Measurements from ENCODE around the gene RPL37A. TPM values are rescaled to one million over a fixed set of nuclear protein-coding genes. Genes with fewer than 3 reads are reported as not detected.

The RPL37A gene
- total RNA-seq, 2 donors from 2014 or later, result 452 to 1,069 TPM

GRCh38 chr2:216463148-216463547 is 35.5 kb upstream of the RPL37A start:
- DNase-seq (no peak), ATAC-seq (no peak)
- Histone ChIP-seq H3K27me3 (no peaks in the 10 kb centered on the region), H3K9me3 (no peaks in the 10 kb centered on the region), H3K27ac (no peak overlapping the region), H3K36me3 (replicated peaks in 1 of 2; ENCODE audit: insufficient read depth in 1 of 2, low read depth in 2 of 2) (peaks cover 0 to 2% of the 10 kb centered on the region in 2 donors), H3K4me3 (no peak overlapping the region), H3K4me1 (no peaks in the 10 kb centered on the region)
- intact Hi-C loops (cut with DNase I), result no loop called here
- TF ChIP-seq CTCF (IDR thresholded peaks at IDR 0.05), result no peak
- TF ChIP-seq POLR2A (IDR thresholded peaks at IDR 0.05), result no peak
- WGBS, 2 donors, result 55 to 65% methylated on average over 2 of the region's 2 CpGs

GRCh38 chr2:216464104-216464720 is 34.4 kb upstream of the RPL37A start:
- no peak for TF ChIP-seq CTCF (IDR thresholded peaks at IDR 0.05)
- TF ChIP-seq POLR2A (IDR thresholded peaks at IDR 0.05), result no peak
- H3K4me1 ChIP-seq, result no peaks in the 10 kb centered on the region
- H3K27me3 ChIP-seq, result no peaks in the 10 kb centered on the region
- no peaks in the 10 kb centered on the region for H3K9me3 ChIP-seq
- ATAC-seq, result no peak
- WGBS, 2 donors, result 91% methylated on average over 6 of the region's 6 CpGs
- no peak for DNase-seq
- H3K27ac ChIP-seq, result no peak overlapping the region
- H3K4me3 ChIP-seq, result no peak overlapping the region
- intact Hi-C loops (cut with DNase I), result no loop called here
- peaks cover 0 to 2% of the 10 kb centered on the region in 2 donors for H3K36me3 ChIP-seq (replicated peaks in 1 of 2; ENCODE audit: insufficient read depth in 1 of 2, low read depth in 2 of 2)

- Histone ChIP-seq H3K4me3 (no peak overlapping the region), H3K4me1 (no peaks in the 10 kb centered on the region), H3K9me3 (no peaks in the 10 kb centered on the region), H3K27ac (no peak overlapping the region), H3K27me3 (no peaks in the 10 kb centered on the region), H3K36me3 (replicated peaks in 1 of 2; ENCODE audit: insufficient read depth in 1 of 2, low read depth in 2 of 2) (peaks cover 0 to 4% of the 10 kb centered on the region in 2 donors)
- no peak for DNase-seq
- TF ChIP-seq POLR2A (IDR thresholded peaks at IDR 0.05), result no peak
- TF ChIP-seq CTCF (IDR thresholded peaks at IDR 0.05), result no peak
- WGBS, 2 donors, result 86 to 94% methylated on average over 5 of the region's 5 CpGs
- ATAC-seq, result no peak
- intact Hi-C loops (cut with DNase I), result no loop called here
These were observed 33.0 kb upstream of the RPL37A start for GRCh38 chr2:216465579-216466195.

- no peaks in the 10 kb centered on the region for H3K27me3 ChIP-seq
- H3K4me1 ChIP-seq, result no peaks in the 10 kb centered on the region
- no peak for ATAC-seq
- no peaks in the 10 kb centered on the region for H3K9me3 ChIP-seq
- DNase-seq, result no peak
- TF ChIP-seq POLR2A (IDR thresholded peaks at IDR 0.05) (no peak), CTCF (IDR thresholded peaks at IDR 0.05) (no peak)
- WGBS, 2 donors, result 94 to 99% methylated on average over 4 of the region's 4 CpGs
- intact Hi-C loops (cut with DNase I), result no loop called here
- no peak overlapping the region for H3K4me3 ChIP-seq
- H3K36me3 ChIP-seq (replicated peaks in 1 of 2; ENCODE audit: insufficient read depth in 1 of 2, low read depth in 2 of 2), result peaks cover 0 to 4% of the 10 kb centered on the region in 2 donors
- no peak overlapping the region for H3K27ac ChIP-seq
These were observed 30.8 kb upstream of the RPL37A start for GRCh38 chr2:216467845-216468244.

GRCh38 chr2:216469661-216470060 is 29.0 kb upstream of the RPL37A start:
- DNase-seq, result no peak
- H3K36me3 ChIP-seq (replicated peaks in 1 of 2; ENCODE audit: insufficient read depth in 1 of 2, low read depth in 2 of 2), result peaks cover 0 to 4% of the 10 kb centered on the region in 2 donors

More at GRCh38 chr2:216469661-216470060, 29.0 kb upstream of the RPL37A start:
- no peak overlapping the region for H3K4me3 ChIP-seq
- no peaks in the 10 kb centered on the region for H3K4me1 ChIP-seq
- no peak for ATAC-seq
- no peak overlapping the region for H3K27ac ChIP-seq
- TF ChIP-seq CTCF (IDR thresholded peaks at IDR 0.05), result no peak
- no peak for TF ChIP-seq POLR2A (IDR thresholded peaks at IDR 0.05)
- H3K9me3 ChIP-seq, result no peaks in the 10 kb centered on the region
- no peaks in the 10 kb centered on the region for H3K27me3 ChIP-seq
- intact Hi-C loops (cut with DNase I), result no loop called here
